ENCODE data around the gene NRL.

DNA sequence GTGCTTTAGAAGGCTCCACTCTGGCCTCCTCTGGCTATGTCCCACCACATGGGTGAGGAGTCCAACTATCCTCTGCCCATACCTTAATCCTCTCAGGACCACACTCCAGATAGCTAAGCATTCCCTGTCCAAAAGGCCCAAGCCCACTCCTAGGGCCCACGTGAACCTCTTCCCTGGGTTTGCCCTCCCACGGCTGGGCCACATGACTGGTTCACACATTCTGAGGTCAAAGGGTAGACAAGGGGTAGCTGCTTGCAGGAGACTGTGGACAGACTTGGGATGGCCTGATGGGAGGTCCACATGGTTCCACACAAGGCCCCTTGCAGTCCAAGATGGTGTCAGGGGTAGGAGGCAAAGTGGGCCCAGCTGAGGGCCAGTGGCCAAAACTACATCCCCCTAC is 26.7 kb downstream of the NRL start:
- TF ChIP-seq, protein P1, sequence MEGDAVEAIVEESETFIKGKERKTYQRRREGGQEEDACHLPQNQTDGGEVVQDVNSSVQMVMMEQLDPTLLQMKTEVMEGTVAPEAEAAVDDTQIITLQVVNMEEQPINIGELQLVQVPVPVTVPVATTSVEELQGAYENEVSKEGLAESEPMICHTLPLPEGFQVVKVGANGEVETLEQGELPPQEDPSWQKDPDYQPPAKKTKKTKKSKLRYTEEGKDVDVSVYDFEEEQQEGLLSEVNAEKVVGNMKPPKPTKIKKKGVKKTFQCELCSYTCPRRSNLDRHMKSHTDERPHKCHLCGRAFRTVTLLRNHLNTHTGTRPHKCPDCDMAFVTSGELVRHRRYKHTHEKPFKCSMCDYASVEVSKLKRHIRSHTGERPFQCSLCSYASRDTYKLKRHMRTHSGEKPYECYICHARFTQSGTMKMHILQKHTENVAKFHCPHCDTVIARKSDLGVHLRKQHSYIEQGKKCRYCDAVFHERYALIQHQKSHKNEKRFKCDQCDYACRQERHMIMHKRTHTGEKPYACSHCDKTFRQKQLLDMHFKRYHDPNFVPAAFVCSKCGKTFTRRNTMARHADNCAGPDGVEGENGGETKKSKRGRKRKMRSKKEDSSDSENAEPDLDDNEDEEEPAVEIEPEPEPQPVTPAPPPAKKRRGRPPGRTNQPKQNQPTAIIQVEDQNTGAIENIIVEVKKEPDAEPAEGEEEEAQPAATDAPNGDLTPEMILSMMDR (IDR thresholded peaks at IDR 0.05; ENCODE audit: insufficient read depth, low read depth, low read length) = no peak
- no peak for TF ChIP-seq EZH2 (IDR thresholded peaks at IDR 0.05; ENCODE audit: insufficient read depth, low read length)
